ENCODE measurements around the gene TFF2.

TFF2 gene, protein sequence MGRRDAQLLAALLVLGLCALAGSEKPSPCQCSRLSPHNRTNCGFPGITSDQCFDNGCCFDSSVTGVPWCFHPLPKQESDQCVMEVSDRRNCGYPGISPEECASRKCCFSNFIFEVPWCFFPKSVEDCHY

DNA sequence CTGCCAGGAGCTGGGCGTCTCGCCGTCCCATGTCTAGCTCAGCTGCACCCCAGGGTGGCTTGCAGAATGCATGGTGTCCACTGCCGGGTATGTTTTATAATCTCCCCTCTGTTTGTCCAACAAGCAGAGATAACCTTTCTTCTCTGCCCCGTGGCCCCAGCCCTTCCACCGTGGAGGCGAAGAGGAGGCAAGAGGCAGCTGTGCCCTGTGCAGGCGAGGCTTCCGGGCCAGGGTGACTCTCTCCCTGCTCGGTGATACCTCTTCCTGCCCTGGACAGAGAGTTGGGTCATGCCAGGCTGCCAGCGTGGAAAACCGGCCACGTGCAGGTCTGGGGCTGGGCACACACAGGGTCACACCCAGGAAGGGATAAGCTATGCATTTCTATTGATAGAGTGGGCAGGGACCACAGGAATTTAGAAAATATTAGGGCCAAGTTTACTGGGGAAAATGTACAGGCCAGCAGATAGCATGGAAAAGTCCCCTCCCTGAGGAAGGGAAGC, at the start of gene TFF2:
TSS of gene TFF2 (minus strand) at position 68 of the 500 bp plus-strand sequence. CDS start at position 31, 37 bp downstream.
- no peak for DNase-seq

DNA sequence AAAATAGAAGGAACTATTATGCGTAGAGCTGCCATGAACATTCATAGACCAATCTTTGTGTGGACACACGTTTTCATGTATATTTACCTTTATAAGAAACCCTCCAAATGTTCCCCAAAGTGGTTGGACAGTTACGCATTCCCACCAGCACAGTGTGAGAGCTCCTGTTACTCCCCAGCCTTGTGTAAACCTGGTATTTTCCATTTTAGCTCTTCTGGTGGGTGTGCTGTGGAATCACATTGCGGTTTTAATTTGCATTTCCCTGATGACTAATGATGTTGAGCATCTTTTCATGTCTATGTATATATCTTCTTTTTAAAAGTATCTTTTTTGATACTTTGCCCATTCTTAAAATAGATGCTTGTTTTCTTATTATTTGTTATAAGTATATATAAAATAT, 49.7 kb upstream of the TFF2 start:
- DNase-seq = no peak

DNA sequence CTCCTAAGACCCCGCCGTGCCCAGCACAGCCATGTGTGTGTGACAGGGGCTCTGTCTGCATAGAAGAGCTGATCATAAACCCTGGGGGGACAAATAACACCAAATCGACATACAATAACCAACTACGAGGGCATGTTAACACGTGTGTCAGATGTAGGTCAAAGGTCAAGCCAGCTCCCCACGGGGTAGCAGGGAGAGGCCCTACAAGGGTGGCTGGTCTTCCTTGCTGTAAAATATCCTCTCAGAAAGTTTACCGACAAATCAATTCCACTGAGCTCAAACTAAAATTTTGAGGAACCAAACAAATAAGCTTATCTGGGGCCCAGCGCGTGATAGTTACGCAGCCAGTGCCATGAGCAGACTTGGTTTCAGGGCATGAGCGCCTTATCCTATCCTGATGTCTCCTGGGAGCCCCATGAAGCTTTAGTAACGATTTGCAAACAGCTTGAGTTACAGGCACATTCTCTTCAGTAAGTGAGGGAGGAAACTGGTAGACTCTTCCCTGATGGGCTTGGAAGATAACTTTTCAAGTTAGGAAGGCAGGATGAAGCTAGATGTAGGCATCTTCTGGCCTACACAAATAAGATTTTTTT, 47.7 kb upstream of the TFF2 start:
- no peak for DNase-seq

DNA sequence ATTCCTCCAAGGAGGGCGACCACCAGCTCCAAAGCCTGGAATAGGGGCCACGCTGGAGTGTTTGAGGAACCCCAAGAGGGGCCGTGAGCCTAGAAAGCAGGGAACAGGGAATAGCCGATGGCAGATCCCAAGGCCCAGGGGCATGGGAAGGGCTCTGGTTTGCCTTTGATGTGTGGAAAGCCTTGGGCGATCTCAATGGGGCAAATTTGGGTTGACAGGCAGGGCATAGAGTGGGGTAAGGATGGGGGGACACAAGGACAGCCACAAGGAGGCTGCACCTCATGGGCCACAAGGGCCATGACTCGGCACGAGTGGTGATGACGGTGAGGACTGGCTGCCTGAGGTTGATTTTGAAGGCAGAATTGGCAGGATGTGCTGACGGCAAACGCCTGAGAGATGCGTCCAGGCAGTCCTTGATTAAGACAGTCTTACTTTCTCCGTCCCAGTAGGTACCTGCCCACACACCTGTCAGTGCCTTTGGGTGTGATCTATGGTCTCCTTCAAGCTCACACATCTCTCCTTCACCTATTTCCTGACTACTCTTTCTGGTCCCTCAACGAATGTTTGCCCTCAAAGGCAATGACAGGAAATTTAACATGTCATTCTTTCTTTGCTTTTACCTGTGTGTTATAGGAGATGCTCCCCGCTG, 47.1 kb upstream of the TFF2 start:
- DNase-seq = no peak

DNA sequence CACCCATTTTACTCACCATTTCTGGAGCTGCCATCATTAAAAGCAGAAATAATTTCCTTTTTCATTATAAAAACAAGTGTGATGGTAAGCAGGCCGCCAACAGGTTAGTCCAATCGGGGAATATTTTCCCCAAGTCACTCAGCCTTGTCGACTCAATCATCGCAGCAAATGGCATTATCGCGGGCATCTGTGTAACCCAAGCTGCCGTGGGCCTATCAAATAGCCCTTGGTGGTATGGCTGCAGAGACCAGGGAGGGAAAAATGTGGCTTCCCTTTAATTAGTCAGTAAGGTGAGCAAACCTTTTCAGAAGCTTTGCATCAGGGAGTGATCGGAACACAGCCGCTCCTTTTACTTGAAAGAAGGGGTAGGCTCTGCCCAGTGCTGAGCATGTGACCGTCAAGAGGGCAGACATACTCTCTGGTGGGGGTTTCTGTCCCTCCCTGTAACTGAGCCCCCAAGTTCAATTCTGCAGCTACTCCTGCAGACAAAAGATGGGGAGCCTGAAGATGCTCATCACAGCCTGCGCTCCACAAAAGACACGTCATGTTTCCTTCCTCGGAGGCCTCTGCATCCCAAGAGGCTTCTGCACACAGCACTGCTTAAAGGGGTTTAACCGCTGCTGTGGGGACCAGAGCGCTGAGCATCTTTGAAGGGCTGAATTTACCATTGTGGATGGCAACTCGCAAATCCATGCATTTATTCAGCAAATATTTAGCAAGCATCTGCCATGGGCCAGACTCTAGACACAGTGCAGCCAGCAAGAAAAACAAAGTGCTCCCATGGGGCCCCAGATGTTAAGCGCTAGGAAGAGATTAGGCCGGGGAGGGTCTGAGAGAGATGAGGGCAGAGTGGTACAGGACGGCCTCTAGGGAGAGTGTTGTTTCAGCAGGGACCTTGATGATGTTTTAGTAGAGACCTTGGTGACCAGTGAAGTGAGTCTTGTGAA, 46.3 kb upstream of the TFF2 start:
- peak; percentile 91 for DNase-seq

DNA sequence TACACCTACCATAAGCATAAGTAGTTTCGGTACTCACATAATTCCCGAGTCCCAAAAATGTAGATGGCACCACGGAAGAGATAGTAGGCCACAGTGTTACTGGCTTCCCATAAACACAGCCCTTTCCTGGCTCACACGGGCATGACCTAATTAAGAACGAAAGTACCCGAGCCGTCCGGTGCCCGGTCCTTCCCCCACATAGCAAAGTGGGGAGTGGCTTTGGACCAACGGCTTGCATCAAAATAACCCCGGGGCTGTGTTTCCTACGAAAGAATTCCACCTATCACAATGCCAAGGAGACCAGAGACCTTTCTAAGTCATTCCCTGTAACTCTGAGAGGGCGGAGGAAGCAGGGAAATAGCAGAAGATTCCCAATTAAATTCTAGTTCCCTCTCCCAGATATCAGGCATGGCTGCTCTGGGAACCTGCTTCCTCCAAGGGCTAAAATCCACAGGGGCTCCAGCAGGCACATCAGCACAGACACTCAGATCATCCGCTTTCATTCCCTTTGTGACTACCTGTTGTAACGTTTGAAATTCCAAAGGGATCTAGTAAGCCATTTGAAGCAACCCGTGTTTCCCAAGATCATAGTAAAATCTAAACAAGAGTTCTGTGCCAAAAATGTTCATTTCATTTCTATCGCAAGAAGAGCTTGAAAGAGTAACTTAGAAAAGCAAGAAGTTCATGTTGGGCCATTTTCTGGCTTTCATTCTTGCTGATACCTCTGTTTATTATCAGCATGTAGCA, 45.3 kb upstream of the TFF2 start, which contains the start of gene TMPRSS3:
TSS of gene TMPRSS3 (minus strand) at position 148 of the 747 bp plus-strand sequence. CDS start 635 bp downstream, outside the sequence.
- DNase-seq = no peak

DNA sequence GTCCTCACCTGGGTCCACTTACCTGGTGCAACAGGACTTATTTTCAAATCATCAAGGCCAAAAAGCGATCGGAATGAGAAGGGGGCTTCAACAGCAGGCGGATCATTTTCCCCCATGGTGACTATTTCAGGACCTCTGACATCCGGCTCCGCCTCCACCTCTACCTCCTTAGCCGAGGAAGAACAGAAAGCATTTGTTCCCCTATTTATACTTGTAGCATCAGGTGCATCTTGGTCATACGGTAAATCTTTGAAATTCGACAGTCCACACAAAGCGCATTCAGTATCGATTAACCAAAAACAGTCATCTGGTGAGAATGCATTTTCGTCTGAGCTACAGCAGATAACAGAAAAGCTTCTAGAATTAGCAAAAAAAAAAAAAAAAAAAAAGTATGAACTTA, 44.5 kb upstream of the TFF2 start:
- no peak for DNase-seq

DNA sequence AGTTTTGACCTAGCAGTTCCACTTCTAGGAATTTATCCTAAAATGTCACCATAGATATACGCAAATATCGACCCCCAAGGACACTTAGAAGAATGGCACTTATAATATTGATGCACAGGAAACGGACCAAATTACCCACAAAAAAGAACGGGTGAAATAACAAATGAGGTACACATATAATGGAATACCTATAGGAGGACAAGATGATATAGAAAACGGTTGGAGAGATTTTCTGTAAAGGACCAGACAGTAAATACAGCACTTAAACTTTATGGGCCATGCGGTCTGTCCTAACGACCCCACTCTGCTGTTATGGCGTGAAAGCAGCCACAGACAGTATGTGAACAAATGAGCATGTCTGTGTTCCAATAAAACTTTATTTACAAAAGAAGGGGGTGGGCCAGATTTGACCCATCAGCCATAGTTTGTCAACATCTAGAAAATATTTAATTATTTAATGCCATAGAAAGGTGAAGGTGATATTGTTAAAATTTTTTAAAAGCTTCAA, 42.7 kb upstream of the TFF2 start:
- DNase-seq = no peak

DNA sequence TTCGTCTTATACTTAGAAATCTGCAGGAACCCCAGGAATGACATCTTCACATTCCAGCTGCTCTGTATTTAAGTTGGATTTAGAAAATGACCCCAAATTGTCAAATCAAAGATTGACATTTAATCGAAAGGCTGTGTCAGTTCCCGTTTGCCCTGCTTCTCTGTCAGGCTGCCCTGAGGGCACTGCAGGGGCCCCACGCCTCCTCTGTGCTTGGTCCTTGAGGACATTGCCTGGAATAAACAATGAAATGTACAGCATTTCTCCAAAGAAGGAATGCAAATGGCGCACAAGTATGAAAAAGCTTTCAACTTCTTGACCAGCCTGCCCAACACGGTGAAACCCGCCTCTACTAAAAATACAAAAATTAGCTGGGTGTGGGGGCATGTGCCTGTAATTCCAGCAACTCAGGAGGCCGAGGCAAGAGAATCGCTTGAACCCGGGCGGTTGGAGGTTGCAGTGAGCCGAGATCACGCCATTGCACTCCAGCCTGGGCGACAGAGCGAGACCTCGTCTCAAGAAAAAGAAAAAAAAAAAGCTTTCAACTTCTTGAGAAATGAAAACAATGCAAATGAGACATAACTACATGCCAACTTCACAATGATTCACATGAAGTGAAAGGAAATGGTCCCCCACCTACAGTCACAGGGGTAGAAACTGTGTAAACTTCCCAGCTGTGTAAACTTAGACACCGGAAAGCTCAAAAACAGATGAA, 42.1 kb upstream of the TFF2 start:
- no peak for DNase-seq

DNA sequence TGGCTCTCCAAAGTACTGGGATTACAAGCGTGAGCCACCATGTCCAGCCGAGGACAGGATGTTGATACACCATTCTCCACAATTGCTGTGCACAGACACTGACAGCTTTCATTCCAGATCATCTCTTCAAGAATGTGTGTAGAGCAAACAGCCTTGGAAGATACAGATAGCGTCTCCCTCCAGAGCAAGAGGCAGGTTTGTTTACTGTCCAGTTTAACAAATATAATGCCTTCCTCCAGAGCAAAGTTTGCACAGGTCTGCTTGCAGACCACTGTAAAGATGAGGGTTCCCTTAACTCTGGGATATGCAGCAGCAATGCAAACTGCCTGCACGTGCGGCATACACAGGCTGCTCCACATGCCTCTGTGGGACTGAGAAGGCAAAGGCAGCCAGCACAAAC, 40.5 kb upstream of the TFF2 start:
- DNase-seq = no peak

DNA sequence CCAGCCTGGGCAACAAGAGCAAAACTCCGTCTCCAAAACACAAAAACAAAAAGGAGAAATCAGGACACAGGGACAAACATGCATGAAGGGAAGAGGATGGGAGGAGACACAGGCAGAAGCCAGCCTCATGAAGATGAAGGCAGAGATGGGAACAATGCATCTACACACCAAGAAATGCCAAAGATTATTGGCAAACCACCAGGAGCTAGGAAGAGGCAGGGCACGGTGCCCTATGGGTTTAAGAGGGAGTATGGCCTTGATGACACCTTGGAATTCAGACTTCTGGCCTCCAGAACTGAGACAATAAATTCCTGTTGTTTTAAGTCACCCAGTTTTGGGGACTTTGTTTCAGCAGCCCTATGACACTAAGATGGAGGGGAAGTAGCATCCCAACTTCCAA, 39.9 kb upstream of the TFF2 start:
- no peak for DNase-seq

DNA sequence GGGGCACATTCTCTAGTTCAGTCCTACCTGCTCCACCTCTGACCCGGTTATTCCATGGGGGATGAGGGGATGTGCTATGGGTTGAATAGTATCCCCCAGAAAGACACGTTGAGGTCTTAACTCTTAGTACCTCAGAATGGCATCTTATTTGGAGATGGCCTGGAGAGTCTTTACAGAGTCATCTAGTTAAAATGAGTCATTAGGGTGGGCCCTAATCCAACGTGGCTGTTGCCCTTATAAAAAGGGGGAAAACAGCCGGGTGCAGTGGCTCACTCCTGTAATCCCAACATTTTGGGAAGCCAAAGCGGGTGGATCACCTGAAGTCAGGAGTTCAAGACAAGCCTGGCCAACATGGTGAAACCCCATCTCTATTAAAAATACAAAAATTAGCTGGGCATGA, 39.4 kb upstream of the TFF2 start:
- DNase-seq = no peak

DNA sequence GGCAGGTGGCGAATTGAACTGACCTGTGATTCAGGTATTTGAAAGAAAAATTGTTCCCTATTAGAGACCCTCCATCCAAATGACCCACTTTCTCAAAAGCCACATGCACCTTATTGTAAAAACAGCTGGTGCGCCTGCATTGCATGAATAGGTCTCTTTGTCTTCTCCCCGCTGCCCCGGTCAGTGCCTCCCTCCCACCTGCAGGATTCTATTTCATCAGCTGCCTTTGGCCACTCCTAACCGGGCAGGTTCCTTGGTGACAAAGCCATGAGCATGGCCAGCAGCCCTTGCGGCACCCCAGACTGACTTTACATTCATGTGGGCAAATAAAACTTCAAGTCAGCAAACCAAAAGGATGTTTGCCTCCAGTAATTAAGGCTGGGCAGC, 38.6 kb upstream of the TFF2 start:
- no peak for DNase-seq

DNA sequence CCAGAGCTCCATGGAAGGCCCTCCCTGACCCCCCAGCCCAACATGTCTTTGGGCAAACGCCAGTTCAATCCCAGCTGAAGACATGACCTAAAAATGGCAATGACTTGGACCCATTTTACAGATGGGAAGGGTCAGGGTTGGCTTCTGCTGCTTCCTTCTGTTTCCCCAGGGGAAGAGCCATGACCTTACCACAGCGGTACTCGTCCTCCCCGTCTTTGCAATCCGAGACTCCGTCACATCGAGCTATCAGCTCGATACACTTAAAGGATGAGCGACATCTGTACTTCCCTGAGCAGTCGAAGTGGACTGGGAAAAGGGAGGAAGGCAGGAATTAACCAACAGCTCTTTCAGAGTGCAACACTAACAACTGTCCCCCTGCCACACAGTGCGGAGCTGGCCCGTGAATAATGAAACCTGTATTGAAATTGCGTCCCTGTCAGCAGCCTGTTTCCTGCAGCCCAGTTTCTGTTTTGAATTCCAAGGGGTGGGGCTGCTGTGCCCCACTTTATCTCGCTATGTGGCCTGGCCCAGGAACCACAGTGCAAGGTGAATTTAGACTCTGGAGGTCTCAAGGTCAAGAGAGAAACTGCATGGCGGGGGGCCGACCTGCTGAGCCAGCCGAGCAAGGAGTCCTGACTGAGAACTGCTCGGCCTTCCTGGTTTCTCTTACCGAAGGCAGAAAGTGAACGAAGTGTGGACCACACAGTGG, 38.1 kb upstream of the TFF2 start:
- no peak for DNase-seq

DNA sequence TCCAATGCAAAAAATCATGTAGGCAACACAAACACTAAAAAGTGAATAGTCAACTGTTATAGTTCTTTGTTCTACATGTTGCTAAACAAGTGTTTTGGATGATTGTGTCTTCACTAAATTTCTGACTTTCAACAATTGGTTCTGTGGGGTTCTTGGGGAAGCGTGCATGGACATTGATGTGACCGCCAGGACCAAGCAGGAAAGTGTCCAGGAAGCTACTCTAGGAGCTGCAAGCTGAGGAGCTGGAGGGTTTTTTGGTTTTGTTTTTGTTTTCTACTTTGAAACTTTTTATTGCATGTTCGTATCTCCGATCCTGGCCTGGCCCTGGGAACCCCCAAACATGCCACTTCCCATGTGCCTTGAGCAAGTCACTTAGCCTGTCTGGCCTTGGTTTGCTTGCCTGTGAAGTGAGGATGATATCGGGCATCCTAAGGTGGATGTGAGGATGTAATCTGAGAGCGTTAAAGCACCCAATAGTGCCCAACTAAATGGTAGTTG, 37.1 kb upstream of the TFF2 start:
- no peak for DNase-seq

DNA sequence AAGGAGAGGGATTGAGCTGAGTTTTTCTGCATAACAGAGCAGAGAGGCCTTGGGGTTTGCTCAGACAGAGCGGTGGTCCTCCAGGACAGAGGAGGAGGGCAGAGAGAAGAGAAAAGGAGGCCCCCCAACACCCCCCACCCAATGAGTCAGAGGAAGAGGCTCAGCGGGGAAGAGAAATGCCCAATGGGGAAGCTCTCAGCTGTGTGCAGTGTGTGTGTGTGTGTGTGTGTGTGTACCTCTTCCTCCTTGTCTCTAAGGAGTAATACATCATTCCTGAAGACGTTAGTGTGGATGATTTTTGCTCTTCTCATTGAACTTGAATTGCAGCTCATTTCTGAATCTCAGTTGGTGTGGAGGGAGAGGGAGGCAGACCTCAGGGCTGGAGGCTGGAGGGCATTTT, 36.4 kb upstream of the TFF2 start:
- no peak for DNase-seq

DNA sequence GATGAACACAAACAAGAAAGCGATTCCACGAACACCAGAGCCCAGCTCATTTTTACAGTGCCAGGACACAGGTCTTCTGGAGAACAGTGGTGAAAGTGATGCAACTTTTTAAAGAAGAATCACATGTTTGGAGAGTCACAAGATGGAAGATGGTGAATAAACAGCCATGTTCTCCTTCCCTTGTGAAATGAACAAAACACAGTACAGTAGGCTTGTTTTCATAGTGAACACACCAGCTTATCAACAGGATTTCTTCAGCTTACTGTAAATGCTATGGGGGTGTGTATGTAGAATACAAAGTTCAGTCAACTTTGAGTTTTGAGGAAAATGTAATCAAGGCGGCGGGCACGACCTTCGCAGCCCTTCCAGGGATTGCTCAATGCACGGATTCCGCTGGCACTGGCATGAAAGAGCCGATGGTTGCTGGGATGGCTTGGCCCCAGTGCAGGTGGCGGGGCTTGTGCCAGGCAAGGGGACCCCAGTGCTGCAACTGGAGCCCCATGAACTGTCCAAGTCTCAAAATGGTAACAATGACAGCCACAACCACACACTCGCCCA, 35.3 kb upstream of the TFF2 start:
- no peak for DNase-seq

DNA sequence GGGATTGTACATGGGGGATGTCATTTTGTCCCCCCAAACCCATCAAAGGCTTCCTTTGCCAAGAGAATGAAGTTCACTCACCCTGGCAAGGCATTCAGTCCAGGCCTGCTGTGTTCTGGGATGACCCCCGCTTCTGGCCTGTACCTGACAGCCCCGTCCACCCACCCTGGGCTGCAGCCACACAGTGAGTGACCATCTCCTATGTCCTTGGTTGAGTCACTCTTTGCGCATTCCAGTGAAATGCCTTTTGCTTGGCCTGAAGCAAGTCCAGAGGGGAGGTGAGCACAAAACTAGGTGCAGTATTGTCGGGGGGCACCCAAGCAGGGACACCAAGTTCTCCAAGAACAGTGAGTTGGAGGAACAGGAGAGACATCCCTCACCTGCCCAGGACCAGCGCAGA, 34.8 kb upstream of the TFF2 start:
- no peak for DNase-seq

DNA sequence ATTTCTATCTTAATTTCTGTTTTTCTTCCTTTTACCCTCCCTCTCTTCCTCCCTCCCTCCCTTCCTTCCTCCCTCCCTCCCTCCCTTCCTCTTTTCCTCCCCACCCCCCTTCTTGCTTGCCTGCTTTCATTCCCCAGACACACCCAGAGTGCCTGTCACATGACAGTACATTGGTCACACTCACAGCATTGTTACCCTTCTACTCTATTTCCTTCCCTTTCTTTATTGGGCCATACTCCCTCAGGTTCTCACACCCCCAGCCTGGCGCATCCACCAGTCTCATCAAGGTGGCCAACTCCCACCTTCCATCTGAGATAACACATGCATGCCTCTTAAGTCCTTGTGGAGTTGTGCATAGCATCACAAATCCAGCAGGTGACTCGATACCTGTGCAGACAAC, 34.2 kb upstream of the TFF2 start:
- no peak for DNase-seq

DNA sequence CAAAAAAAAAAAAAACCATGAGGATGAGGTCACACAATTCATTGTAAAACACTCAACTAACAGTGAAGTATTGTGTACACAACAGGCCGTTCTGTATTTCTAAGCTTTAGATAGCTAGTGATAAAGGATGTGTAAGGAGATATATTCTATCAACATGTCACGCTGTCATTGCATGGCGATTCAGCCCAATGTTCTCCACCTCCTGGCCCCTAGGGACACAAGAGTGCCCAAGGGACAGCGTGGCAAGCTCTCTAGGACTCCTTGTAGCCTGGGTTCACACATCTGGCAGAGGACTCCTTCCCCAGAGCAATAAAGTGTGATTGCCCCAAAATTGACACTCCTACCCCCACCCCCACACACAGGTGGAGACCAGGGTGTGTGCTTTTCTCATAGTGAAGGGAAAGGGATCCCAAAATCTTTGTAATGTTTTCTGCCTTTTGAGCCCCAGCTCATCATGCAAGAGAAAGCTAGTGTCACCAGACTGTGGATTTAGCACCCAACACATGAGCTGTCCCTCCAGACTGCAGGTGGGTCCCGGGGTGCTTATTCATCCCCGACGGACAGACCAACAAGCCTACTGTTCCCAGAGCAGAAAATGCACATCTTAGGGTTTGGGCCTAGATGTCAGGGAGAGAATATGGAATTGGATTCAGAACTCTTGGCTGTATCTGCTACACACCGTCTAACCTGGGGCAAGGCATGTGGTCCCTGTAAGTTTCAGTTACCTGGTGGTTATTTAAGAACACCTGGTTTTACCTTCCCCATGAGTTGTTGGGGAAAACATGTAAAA, 33.6 kb upstream of the TFF2 start:
- no peak for DNase-seq

Measured in NCI-H524 treated with DMSO at 0.1 percent for 48 hours (cell line).